Measurements from ENCODE around the gene TOM1L2. TPM values are rescaled to one million over a fixed set of nuclear protein-coding genes. Genes with fewer than 3 reads are reported as not detected.
A peak's percentile ranks its signal among the peaks of the same experiment; 100 is the strongest.

TOM1L2 gene
- total and polyA plus RNA-seq, 4 experiments from 2014 or later = 1.6 to 63.1 (median 35.7) TPM

- ChIA-PET CTCF (ENCODE audit: partially characterized antibody) (no interaction called here), POLR2A (ENCODE audit: partially characterized antibody) (no interaction called here)
- Histone ChIP-seq H3K4me3 (ENCODE audit: low read length in 2 of 2) (no peak overlapping the region), H3K9me3 (ENCODE audit: control insufficient read depth in 1 of 2, low read length in 2 of 2) (no peaks in the 10 kb centered on the region), H3K36me3 (ENCODE audit: insufficient read depth, low read length) (no peaks in the 10 kb centered on the region), H3K4me1 (ENCODE audit: insufficient read depth, low read length) (peaks cover 30% of the 10 kb centered on the region), H3K27me3 (ENCODE audit: insufficient read depth, low read length) (no peaks in the 10 kb centered on the region), H3K27ac (ENCODE audit: low read depth, low read length) (no peak overlapping the region)
- H3K27me3 Mint-ChIP-seq = no peaks in the 10 kb centered on the region
- H3K9me3 Mint-ChIP-seq = no peaks in the 10 kb centered on the region
- peaks cover 0 to under 1% of the 10 kb centered on the region in 2 donors for H3K36me3 Mint-ChIP-seq
- H3K4me3 Mint-ChIP-seq = no peak overlapping the region
- DNase-seq = no peak
- peak overlapping the region in 1 of 7 donors; percentile 47 for H3K27ac Mint-ChIP-seq
- H3K4me1 Mint-ChIP-seq = peaks cover 27 to 46% (median 37%) of the 10 kb centered on the region in 4 donors
- intact Hi-C loops (cut with micrococcal nuclease) = no loop called here
These were observed 33.7 kb downstream of the TOM1L2 start for GRCh38 chr17:17938388-17939107.

- Histone ChIP-seq H3K36me3 (ENCODE audit: insufficient read depth, low read length) (no peaks in the 10 kb centered on the region), H3K9me3 (ENCODE audit: control insufficient read depth in 1 of 2, low read length in 2 of 2) (no peaks in the 10 kb centered on the region), H3K27ac (ENCODE audit: low read depth, low read length) (no peak overlapping the region), H3K4me1 (ENCODE audit: insufficient read depth, low read length) (peaks cover 24% of the 10 kb centered on the region), H3K4me3 (ENCODE audit: low read length in 2 of 2) (no peak overlapping the region), H3K27me3 (ENCODE audit: insufficient read depth, low read length) (no peaks in the 10 kb centered on the region)
- no peak for DNase-seq
- peaks cover 21 to 46% (median 32%) of the 10 kb centered on the region in 4 donors for H3K4me1 Mint-ChIP-seq
- peak overlapping the region in 1 of 7 donors; percentile 47 for H3K27ac Mint-ChIP-seq
- intact Hi-C loops (cut with micrococcal nuclease) = no loop called here
- POLR2A ChIA-PET (ENCODE audit: partially characterized antibody) = no interaction called here
- no peaks in the 10 kb centered on the region for H3K27me3 Mint-ChIP-seq
- CTCF ChIA-PET (ENCODE audit: partially characterized antibody) = no interaction called here
- H3K36me3 Mint-ChIP-seq = no peaks in the 10 kb centered on the region
- no peak overlapping the region for H3K4me3 Mint-ChIP-seq
- H3K9me3 Mint-ChIP-seq = no peaks in the 10 kb centered on the region
These were observed 34.2 kb downstream of the TOM1L2 start for GRCh38 chr17:17937958-17938357.

- Mint-ChIP-seq H3K4me3 (no peak overlapping the region), H3K9me3 (no peaks in the 10 kb centered on the region), H3K4me1 (peaks cover 21 to 46% (median 31%) of the 10 kb centered on the region in 4 donors), H3K36me3 (no peaks in the 10 kb centered on the region), H3K27ac (peak overlapping the region in 2 of 7 donors; percentile 10 to 12), H3K27me3 (no peaks in the 10 kb centered on the region)
- no peak for DNase-seq
- Histone ChIP-seq H3K27me3 (ENCODE audit: insufficient read depth, low read length) (no peaks in the 10 kb centered on the region), H3K4me3 (ENCODE audit: low read length in 2 of 2) (no peak overlapping the region), H3K36me3 (ENCODE audit: insufficient read depth, low read length) (no peaks in the 10 kb centered on the region), H3K4me1 (ENCODE audit: insufficient read depth, low read length) (peaks cover 24% of the 10 kb centered on the region), H3K9me3 (ENCODE audit: control insufficient read depth in 1 of 2, low read length in 2 of 2) (no peaks in the 10 kb centered on the region), H3K27ac (ENCODE audit: low read depth, low read length) (no peak overlapping the region)
- intact Hi-C loops (cut with micrococcal nuclease) = no loop called here
- ChIA-PET POLR2A (ENCODE audit: partially characterized antibody) (no interaction called here), CTCF (ENCODE audit: partially characterized antibody) (no interaction called here)
These were observed 34.9 kb downstream of the TOM1L2 start for GRCh38 chr17:17937201-17937853.

DNA sequence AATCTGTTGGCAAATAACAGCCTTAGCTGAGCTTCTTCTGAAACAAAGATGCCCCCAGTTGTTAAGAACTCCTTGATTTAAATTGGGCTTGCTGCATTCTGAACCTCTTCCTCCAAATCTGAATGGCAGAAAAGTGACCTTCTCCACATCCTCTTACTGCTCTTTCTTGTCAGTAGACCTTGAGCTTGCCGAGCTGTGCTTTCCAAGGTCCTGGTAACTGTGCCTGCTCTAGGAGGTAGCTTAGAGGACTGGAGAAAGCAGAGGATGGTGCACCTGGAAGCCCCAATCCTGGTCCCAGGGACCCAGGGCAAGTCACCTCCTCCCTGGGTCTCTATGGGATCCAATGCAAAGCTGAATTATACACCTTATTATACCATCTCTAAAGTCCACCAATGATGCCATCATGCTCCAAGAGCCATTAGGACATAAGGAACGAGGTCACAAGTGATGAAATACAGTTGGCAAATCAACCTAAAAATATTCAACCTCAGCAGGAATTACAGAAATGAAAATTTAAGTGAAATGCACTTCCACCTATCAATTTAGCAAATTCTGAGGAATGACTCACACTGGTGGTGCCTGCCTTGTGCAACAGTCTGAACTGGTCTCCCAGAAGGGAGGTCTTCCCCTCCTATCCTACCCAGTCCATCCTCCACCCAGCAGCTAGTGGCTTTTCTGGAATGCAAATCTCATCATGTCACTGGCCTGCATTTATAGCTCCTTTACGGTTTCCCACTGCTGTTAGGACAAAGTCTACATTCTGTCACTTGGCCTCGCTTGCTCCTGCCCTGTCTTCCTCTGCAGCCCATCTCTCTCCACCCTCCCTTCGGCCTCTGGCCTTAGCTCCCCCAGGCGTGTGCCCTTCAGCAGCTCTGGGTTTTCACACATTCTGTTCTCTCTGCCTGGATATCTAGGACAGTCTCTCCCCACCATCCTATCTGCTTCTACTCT, 36.6 kb downstream of the TOM1L2 start:
- no peaks in the 10 kb centered on the region for H3K36me3 Mint-ChIP-seq
- no peak for DNase-seq
- intact Hi-C loops (cut with micrococcal nuclease) = no loop called here
- ChIA-PET POLR2A (ENCODE audit: partially characterized antibody) (interaction anchor here (1.3 kb wide), 1 partner anchor 24 kb away, joined by 3 read pairs; no protein-coding TSS in a partner anchor), CTCF (ENCODE audit: partially characterized antibody) (interaction anchor here (0.8 to 1.2 kb wide), 3 partner anchors 11 to 37 kb away, joined by 3 to 4 read pairs (median 3); partner anchors contain the start of genes DRC3 and TOM1L2)
- peak overlapping the region in 5 of 8 donors; percentile 23 to 63 (median 43) for H3K4me3 Mint-ChIP-seq
- H3K4me3 ChIP-seq (ENCODE audit: low read length in 2 of 2) = no peak overlapping the region
- peaks cover 24% of the 10 kb centered on the region for H3K4me1 ChIP-seq (ENCODE audit: insufficient read depth, low read length)
- no peaks in the 10 kb centered on the region for H3K9me3 Mint-ChIP-seq
- H3K27me3 Mint-ChIP-seq = no peaks in the 10 kb centered on the region
- H3K36me3 ChIP-seq (ENCODE audit: insufficient read depth, low read length) = no peaks in the 10 kb centered on the region
- no peaks in the 10 kb centered on the region for H3K27me3 ChIP-seq (ENCODE audit: insufficient read depth, low read length)
- H3K9me3 ChIP-seq (ENCODE audit: control insufficient read depth in 1 of 2, low read length in 2 of 2) = no peaks in the 10 kb centered on the region
- peak overlapping the region in 5 of 7 donors; percentile 43 to 73 (median 60) for H3K27ac Mint-ChIP-seq
- peaks cover 25 to 50% (median 32%) of the 10 kb centered on the region in 4 donors for H3K4me1 Mint-ChIP-seq
- no peak overlapping the region for H3K27ac ChIP-seq (ENCODE audit: low read depth, low read length)

DNA sequence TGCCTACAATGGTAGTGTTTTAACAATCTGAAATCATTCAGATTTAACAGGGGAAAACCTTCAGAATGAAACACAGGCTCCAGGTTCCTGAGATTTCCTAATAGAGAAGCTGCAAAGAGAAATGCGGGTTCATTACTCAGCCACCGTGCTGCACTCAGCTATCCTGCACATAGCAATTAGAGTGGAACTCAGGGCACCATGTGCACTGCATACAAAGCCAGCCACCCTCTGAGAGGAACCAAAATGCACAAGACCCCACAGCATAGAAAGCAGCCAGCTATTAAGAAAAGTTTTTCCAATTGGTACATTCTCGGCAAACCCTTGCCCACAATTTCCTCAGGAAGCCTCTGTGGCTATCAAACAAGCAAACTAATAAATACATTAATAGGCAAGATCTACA, 37.4 kb downstream of the TOM1L2 start:
- POLR2A ChIA-PET (ENCODE audit: partially characterized antibody) = interaction anchor here (1.3 kb wide), 1 partner anchor 25 kb away, joined by 3 read pairs; no protein-coding TSS in a partner anchor

DNA sequence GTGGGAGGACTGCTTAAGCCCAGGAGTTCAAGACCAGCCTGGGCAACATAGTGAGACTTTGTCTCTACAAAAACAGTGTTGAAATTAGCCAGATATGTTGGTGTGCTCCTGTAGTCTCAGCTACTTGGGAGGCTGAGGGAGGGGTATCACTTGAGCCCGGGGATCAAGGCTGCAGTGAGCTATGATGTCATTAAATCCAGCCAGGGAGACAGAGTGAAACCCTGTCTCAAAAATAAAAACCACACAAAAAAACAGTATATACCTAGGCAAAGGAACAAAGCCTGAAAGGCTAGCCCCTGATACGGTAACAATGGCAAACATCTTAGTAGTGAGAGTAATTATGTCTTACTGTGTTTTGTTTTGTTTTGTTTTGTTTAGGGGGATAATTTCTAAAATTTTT, 38.0 kb downstream of the TOM1L2 start:
- Histone ChIP-seq H3K9me3 (ENCODE audit: control insufficient read depth in 1 of 2, low read length in 2 of 2) (no peaks in the 10 kb centered on the region), H3K4me3 (ENCODE audit: low read length in 2 of 2) (no peak overlapping the region), H3K27ac (ENCODE audit: low read depth, low read length) (no peak overlapping the region), H3K4me1 (ENCODE audit: insufficient read depth, low read length) (peaks cover 24% of the 10 kb centered on the region), H3K36me3 (ENCODE audit: insufficient read depth, low read length) (no peaks in the 10 kb centered on the region), H3K27me3 (ENCODE audit: insufficient read depth, low read length) (no peaks in the 10 kb centered on the region)
- H3K4me3 Mint-ChIP-seq = no peak overlapping the region
- no peaks in the 10 kb centered on the region for H3K9me3 Mint-ChIP-seq
- H3K4me1 Mint-ChIP-seq = peaks cover 26 to 54% (median 36%) of the 10 kb centered on the region in 4 donors
- H3K27me3 Mint-ChIP-seq = no peaks in the 10 kb centered on the region
- H3K27ac Mint-ChIP-seq = no peak overlapping the region
- ChIA-PET CTCF (ENCODE audit: partially characterized antibody) (interaction anchor here (1.0 kb wide), 1 partner anchor 15 kb away, joined by 3 read pairs; no protein-coding TSS in a partner anchor), POLR2A (ENCODE audit: partially characterized antibody) (no interaction called here)
- intact Hi-C loops (cut with micrococcal nuclease) = no loop called here
- no peaks in the 10 kb centered on the region for H3K36me3 Mint-ChIP-seq
- DNase-seq = no peak

More for the DNA sequence above, 37.4 kb downstream of the TOM1L2 start:
- CTCF ChIA-PET (ENCODE audit: partially characterized antibody) = interaction anchor here (1.0 kb wide), 1 partner anchor 15 kb away, joined by 3 read pairs; no protein-coding TSS in a partner anchor
- no peaks in the 10 kb centered on the region for H3K27me3 ChIP-seq (ENCODE audit: insufficient read depth, low read length)
- Mint-ChIP-seq H3K27me3 (no peaks in the 10 kb centered on the region), H3K9me3 (no peaks in the 10 kb centered on the region), H3K4me3 (peak overlapping the region in 3 of 8 donors; percentile 0 to 22 (median 1)), H3K36me3 (no peaks in the 10 kb centered on the region), H3K4me1 (peaks cover 23 to 52% (median 35%) of the 10 kb centered on the region in 4 donors), H3K27ac (peak overlapping the region in 1 of 7 donors; percentile 19)
- no peak overlapping the region for H3K27ac ChIP-seq (ENCODE audit: low read depth, low read length)
- H3K4me1 ChIP-seq (ENCODE audit: insufficient read depth, low read length) = peaks cover 24% of the 10 kb centered on the region
- DNase-seq = no peak
- no peaks in the 10 kb centered on the region for H3K9me3 ChIP-seq (ENCODE audit: control insufficient read depth in 1 of 2, low read length in 2 of 2)
- intact Hi-C loops (cut with micrococcal nuclease) = no loop called here
- H3K36me3 ChIP-seq (ENCODE audit: insufficient read depth, low read length) = no peaks in the 10 kb centered on the region
- no peak overlapping the region for H3K4me3 ChIP-seq (ENCODE audit: low read length in 2 of 2)

Measured in CD4-positive, alpha-beta memory T cell (primary cell).